Measurements from ENCODE around the gene PTBP3.

PTBP3 gene

GRCh38 chr9:112360047-112360804 lies 26.8 kb upstream of the PTBP3 start:
- no peak for DNase-seq (ENCODE audit: low read depth, low spot score)

- no peak for DNase-seq (ENCODE audit: low read depth, low spot score)
Measured at GRCh38 chr9:112355427-112355897, 22.0 kb upstream of the PTBP3 start.

GRCh38 chr9:112354081-112354743 lies 20.8 kb upstream of the PTBP3 start:
- DNase-seq (ENCODE audit: low read depth, low spot score) = no peak

- no peak for DNase-seq (ENCODE audit: low read depth, low spot score)
Measured at GRCh38 chr9:112352209-112352608, 18.8 kb upstream of the PTBP3 start.

GRCh38 chr9:112351184-112351583 lies 17.8 kb upstream of the PTBP3 start:
- DNase-seq (ENCODE audit: low read depth, low spot score) = no peak

- DNase-seq (ENCODE audit: low read depth, low spot score) = no peak
Measured at GRCh38 chr9:112349008-112349333, 15.6 kb upstream of the PTBP3 start.

GRCh38 chr9:112348257-112349007 lies 15.0 kb upstream of the PTBP3 start:
- DNase-seq (ENCODE audit: low read depth, low spot score) = no peak

GRCh38 chr9:112341730-112342129 lies 8.3 kb upstream of the PTBP3 start:
- no peak for DNase-seq (ENCODE audit: low read depth, low spot score)

GRCh38 chr9:112339886-112340285 lies 6.5 kb upstream of the PTBP3 start:
- DNase-seq (ENCODE audit: low read depth, low spot score) = no peak

GRCh38 chr9:112338561-112338960 lies 5.1 kb upstream of the PTBP3 start:
- DNase-seq (ENCODE audit: low read depth, low spot score) = no peak

GRCh38 chr9:112337547-112337946 lies 4.1 kb upstream of the PTBP3 start:
- no peak for DNase-seq (ENCODE audit: low read depth, low spot score)

- no peak for DNase-seq (ENCODE audit: low read depth, low spot score)
Measured at GRCh38 chr9:112334432-112334841, 1.0 kb upstream of the PTBP3 start.

- peak; percentile 67 for DNase-seq (ENCODE audit: low read depth, low spot score)
Measured at GRCh38 chr9:112333639-112334431, 416 bp upstream of the PTBP3 start.

GRCh38 chr9:112332674-112332976 lies 794 bp downstream of the PTBP3 start:
- DNase-seq (ENCODE audit: low read depth, low spot score) = no peak

- DNase-seq (ENCODE audit: low read depth, low spot score) = no peak
Measured at GRCh38 chr9:112332214-112332613, 1.2 kb downstream of the PTBP3 start.

GRCh38 chr9:112331674-112331952 lies 1.8 kb downstream of the PTBP3 start:
- no peak for DNase-seq (ENCODE audit: low read depth, low spot score)

- DNase-seq (ENCODE audit: low read depth, low spot score) = no peak
Measured at GRCh38 chr9:112328545-112328944, 4.9 kb downstream of the PTBP3 start.

- no peak for DNase-seq (ENCODE audit: low read depth, low spot score)
Measured at GRCh38 chr9:112327718-112328450, 5.5 kb downstream of the PTBP3 start.

GRCh38 chr9:112326194-112326593 lies 7.2 kb downstream of the PTBP3 start:
- no peak for DNase-seq (ENCODE audit: low read depth, low spot score)

GRCh38 chr9:112325600-112325999 lies 7.8 kb downstream of the PTBP3 start:
- DNase-seq (ENCODE audit: low read depth, low spot score) = no peak

- no peak for DNase-seq (ENCODE audit: low read depth, low spot score)
Measured at GRCh38 chr9:112325127-112325526, 8.3 kb downstream of the PTBP3 start.
